GM18498 (cell line): ENCODE measurements around the gene TYMP.

Experiments
- ATAC-seq: cut with Tn5 transposase; IDR thresholded peaks from one replicate; pipeline ENCODE4 v1.9.1; 2021; ENCODE audit warnings: mild to moderate bottlenecking, moderate library complexity; ENCODE audit not compliant: unreplicated experiment

The TYMP gene

DNA sequence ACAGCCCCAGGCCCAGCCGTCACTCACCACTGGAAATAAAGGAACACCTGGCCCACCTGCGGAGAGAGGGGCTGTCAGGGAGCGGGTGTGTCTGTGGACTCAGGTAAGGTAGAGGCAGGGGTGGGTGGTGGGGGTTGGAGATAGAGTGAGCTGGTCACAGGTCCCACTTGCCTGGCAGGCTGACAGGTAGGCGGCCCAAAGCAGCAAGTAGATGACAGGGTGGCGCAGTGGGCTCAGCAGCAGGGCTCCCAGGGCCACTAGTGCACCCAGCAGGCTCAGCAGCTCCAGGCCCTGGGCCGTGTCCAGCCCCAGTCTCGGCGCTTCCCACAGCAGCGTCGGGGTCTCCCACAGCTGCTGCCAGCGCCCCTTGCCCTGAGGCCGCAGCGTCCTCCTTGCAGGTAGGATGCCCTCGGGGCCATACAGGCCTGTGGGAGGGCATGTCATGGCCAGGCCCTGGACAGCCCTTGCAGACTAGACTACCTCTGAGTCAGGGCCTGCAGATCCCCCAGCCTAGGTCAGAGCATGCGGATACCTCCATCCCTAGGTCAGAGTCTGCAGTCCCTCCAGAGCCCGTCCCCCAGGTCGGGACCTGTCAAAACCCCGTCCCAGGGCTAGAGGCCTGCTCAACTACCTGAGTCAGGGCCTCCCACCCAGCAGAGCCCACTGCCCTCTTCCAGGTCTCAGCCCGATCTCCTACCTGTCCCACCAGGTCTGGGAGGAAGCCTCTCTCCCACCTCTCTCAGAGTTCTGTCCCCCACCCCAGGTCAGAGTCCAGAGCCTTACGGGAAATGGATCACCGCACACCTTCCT, 23.0 kb downstream of the TYMP start:
- peak; percentile 9 for ATAC-seq

DNA sequence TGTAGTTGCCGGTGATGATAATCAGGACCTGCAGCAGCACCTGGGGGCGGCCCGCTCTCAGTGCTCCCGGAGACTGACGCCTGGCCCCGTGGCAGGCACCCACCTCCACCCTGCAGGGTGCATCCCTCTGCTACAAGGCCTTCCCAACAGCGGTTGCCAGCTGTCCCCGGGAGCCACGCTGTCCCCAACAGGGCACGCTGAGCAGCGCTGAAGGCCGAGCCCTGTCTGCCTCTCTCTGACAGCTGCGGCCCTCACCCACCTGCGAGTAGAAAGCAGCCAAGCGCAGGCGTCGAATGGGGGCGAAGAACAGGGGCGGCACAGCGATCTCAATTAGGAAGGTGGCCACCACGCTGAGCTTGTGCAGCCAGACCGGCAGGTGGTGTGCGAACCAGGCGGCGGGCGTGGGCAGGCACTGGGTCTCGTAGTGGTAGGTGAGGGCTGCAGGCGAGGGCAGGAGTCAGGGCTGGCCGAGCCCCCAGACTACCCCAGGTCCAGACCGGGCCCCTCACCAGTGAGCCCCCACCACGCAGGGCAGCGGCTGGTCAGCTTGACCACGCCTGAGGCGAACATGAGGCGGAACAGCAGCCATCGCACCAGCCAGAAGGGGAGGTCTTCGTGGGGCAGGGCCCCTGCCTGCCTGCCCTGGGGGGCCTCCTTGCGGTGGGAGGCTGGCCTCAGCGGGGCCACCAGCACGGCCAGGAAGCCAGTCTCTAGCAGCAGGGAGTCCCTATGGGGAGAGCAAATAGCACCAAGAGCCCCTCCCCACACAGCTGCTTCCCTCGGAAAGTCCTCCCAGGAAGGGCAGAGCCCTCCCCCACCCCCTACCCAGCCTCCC, 23.8 kb downstream of the TYMP start:
- ATAC-seq: no peak

DNA sequence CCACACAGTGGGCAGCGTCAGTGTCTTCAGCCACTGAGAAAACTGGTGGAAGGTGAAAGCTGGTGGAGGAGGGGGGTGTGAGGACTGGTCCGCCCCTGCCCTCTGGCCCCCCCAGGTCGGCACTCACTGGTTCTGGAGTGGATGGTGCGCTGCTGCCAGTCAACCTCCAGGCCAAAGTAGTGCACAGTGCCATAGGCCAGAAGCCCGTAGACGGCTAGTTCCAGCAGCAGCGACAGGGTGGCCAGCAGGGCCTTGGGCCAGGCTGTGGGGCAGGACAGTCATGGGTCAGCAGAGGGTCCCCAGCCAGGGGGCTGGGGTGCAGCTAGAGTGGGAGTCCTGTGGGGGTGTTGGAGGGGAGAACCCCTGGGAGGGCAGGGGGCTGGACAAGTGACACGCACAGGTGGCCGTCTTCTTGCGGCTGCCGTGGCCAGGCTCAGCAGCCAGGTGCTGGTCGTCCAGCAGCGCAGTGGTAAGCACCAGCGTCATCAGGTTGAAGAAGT, 24.5 kb downstream of the TYMP start:
- no peak for ATAC-seq

DNA sequence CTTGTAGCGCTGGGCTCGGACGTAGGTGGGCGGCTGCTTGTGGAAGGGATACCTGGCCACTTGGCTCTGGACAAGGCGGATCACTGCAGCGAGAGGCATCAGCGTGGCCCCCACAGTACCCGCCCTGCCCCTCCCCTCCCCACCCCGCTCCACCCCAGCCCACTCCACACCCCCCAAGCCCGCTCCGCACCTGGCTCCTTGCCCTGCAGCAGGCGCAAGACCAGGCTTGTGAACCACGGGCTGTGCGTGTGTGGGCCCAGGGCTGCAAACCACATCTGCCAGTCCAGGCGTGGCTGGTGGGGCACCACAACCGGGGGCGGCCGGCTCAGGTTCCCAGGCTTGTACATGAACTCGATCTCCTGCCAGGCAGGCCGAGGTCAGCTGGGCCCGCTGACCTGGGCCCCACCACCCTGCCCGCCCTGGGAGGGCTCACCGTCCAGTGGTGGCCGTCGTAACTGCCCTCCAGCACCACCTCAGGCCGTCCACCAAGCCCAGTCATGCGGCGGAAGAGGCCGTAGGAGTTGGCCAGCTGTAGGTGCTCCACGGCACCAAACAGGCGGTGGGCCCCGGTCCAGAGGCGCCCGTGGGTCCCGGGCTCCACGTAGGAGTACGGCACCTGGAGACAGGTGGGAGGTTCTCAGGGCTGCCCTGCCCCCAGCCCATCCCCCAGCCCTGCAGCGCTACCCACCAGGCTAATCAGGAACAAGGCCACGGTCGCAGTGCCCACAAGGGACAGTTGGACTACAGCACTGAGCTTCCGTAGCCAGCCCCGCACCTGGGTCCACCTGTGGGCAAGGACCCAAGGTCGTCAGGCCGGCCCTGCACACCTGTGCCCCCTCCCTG, 25.2 kb downstream of the TYMP start:
- no peak for ATAC-seq

DNA sequence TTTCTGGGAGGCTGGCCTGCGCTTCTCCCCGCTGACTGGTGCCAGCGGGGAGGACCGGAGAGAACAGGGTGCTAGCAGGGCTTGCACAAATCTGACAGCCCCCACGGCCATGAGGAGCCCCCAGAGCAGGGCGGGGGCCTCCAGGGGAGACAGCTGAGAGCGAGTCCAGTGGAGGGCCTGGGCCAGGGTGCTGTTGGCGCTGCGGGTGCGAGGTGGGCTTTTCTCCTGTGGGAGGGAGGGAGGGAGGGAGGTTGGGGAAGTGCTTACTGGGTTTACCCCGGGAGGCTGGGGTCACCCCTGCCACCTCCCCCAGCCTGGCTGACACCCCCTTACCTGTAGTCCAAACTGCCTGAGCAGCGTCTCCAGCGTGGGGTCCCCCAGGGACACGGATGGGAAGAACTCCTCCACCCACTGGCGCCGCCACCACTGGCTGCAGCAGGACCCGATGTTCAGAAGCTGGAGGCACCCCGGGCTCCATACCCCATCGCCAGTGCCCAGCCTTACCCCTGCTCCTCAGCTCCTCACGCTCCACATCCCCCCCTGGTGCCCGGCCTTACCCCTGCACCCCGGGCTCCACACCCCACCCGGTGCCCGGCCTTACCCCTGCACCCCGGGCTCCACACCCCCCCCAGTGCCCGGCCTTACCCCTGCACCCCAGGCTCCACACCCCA, 26.2 kb downstream of the TYMP start:
- no peak for ATAC-seq

DNA sequence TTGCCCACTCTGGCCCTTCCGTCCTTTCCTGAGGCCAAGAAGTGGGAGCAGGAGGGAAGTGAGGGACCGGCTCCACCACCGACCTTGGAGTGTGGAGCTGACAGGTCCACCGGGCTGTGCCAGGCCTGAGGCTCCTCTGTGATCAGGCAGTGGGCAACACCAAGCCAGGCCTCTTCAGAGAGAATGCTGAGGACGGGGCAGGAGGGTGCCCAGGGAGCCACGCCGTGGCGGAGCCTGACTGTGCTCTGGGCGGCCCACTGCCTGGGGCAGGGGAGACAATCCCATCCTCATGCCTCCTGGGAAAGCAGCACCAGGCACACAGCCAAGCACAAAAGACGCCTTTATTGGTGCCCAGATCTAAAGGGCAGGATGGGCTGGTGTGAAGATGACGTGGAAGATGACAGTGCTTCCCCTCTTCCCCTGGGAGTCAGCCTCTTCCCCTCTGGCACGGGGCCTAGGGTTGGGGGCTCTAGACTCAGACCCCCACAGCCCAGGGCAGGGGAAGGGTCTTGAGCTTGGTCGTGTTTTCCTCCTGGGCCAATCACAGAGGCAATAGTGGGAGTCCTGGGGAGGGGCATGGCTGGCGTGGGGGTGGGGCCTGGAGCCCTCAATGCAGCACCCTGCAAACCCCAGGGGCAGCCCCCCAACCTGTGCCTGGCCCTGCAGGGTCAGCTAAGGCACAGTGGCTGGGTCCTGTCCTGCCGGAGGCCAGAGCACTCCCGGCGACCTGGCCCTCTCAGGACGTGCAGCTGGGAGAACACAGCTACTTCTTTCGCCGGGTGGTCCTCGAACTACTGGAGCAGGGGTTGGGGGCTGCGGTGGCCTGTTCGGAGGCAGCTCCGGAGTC, 27.0 kb downstream of the TYMP start:
- no peak for ATAC-seq

DNA sequence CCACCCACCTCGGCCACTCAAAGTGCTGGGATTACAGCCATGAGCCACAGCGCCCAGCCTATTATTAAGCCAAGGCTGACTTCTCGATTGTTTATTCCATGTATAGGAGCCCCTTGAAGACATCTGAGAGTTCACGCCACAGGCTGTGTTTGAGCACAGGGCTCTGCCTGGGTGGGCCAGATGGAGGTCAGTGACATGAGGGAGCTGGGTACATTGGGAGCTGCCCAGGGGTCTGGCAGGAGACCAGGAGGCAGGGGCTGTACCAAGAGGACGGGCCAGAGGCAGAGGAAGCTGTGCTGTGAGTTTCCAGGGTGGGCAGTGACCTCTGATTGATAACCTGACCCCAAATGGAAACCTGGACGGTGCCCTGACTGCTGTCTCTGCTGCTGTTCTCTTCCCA, 27.7 kb downstream of the TYMP start:
- no peak for ATAC-seq

DNA sequence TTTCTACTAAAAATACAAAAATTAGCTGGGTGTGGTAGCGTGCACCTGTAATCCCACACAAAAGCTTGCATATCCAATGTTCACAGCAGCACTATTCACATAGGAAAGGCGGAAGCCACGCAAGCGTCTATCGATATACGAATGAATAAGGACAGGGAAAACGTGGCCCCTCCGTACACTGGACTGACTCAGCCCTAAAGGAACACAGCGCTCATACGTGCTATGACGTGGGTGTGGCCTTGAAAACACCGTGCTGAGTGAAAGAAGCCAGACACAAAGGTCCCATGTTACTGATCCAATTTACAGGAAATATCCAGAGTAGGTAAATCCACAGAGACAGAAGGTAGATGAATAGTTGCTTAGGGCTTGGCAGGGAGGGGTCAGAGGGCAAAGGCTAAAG, 29.4 kb downstream of the TYMP start:
- ATAC-seq: no peak

DNA sequence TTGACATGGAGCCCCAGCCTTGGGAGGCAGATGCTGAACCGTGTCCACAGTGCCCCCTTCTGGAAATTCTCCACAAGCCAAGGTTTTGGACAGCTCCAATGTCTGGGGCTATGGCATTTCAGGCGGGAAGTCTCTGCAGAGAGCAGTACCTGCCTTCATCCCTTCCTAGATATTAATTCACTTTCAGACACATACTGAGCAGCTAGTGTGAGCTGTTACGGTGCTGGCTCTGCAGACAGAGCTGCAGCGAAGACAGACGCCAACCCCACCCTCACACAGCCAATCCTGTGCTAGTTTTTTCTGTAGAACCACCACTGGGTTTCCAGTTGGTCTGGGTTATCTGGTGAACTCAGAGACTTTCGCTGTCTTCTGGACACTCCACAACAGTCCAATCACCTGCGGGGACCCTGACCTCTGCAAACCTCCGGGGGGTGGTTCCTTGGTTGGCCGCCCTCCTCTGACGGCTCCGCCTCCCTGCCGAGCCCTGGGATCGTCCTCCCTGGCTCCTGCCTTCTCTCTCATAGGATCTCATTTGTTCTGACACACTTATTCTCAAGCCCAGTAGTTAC, 31.4 kb downstream of the TYMP start:
- no peak for ATAC-seq

DNA sequence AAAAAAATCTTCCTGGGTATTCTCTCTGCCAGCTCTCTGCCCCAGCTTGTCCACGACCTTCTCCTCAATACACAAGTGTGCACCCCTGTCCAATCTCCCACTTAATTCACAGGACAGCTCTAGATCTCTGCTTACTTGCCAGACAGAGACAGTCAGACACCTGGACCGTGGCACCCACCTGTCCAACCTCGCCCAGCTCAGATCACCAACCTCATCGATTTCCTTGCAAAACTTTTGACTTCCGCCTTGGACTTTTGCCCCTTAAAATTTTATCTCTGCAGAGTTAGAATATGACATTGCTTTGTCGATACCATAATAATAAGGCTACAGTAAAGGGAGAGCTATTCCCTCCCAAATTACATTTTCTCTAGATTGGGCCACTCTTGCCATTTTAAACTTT, 32.7 kb downstream of the TYMP start:
- ATAC-seq: no peak

DNA sequence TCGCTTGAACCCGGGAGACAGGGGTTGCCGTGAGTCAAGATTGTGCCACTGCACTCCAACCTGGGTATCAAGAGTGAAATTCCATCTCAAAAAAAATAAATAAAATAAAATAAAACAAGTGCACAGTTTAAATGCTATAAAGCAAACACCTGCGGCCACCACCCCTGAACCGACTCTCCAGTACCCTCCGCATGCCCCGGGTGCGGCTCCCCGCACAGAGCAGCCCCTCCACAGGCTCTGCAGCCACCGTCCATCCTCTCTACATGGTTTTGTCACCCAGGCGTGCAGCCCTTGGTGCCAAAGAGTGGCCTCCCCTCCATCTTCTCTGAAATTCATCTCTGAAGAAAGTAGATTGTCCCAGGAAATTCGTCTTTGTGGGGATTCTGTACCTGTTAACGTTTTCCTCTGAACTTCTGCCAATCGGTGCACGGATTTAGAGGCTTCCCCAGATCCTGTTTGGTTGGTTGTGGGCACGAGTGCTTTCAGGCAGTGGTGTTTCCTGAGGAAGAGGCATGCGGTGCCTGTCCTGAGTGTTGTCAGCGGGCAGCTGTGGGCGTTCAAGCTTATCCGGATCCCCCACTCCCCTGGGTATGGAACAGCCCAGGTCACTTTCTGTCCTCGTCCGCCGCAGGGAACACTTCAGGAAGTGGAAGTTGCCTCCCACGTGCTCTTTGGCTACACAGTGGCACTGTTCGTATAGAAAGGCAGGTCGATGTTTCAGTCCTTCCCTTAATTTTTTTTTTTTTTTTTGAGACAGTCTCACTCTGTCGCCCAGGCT, 39.1 kb downstream of the TYMP start:
- ATAC-seq: no peak

DNA sequence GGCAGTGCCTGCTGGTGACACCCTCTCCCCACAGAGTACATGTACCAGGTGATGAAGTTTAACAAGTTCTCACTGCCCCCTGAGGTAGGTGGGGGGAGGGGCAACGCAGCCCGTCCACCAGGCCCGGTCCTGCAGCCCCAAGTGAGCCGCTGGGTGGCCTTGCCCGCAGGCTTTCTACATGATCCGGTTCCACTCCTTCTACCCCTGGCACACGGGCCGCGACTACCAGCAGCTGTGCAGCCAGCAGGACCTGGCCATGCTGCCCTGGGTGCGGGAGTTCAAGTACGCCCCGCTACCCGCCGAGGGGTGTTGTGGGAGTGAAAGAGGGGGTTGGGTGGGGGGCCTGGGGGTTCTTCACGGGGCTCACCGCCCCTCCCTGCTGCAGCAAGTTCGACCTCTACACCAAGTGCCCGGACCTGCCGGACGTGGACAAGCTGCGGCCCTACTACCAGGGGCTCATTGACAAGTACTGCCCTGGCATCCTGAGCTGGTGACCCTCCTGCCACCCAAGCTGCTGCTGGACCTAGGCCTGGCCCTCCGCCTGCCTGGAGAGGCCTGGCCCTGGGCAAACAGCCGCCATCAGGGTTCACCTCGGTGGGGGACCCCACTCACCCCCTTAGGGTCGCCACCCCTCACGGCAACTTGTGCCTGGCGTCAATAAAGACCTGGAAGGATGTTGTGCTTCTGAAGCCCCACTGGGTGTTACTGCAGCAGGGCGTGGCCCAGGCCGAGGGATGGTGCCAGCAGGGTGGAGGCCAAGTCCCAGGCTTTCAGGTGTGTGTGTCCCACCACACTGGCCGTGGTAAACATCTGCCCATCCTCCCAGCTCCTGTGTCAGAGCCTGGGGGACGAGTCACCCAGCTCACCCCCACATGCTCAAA, 40.2 kb downstream of the TYMP start:
- no peak for ATAC-seq

DNA sequence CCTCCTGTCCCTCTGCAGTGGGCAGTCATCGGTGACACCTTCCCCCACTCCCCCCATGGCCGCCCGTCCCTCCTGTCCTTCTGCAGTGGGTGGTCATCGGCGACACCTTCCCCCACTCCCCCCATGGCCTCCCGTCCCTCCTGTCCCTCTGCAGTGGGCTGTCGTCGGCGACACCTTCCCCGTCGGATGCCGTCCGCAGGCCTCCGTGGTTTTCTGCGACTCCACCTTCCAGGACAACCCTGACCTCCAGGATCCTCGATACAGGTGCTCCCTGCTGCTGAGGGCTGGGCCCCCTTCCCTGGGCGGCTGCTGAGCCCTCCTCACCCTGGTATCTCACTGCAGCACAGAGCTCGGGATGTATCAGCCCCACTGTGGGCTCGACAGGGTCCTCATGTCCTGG, 40.9 kb downstream of the TYMP start:
- ATAC-seq: no peak

DNA sequence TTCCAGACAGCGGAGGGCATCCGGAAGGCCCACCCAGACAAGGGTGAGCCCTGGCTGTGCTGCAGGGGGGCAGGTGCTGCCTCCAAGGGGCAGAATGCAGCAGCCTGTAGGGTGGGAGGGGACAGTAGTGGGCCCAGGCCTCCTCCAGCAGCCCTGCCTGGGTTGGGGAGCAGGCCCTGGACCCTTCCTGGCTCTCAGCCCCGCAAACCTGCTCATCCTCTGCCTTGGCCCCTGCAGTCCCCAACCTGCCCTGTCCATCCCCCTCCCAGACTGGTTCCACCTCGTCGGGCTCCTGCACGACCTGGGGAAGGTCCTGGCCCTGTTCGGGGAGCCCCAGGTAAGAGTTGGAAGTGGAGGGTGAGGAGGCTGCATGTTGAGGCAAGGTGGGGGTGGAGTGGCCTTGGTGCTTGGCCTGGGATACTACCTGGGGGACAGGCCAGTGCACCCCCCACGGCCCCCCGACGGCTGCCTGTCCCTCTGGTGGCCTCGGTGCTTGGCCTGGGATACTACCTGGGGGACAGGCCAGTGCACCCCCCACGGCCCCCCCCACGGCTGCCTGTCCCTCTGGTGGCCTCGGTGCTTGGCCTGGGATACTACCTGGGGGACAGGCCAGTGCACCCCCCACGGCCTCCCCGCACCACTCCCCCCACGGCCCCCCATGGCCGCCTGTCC, 41.7 kb downstream of the TYMP start:
- no peak for ATAC-seq

DNA sequence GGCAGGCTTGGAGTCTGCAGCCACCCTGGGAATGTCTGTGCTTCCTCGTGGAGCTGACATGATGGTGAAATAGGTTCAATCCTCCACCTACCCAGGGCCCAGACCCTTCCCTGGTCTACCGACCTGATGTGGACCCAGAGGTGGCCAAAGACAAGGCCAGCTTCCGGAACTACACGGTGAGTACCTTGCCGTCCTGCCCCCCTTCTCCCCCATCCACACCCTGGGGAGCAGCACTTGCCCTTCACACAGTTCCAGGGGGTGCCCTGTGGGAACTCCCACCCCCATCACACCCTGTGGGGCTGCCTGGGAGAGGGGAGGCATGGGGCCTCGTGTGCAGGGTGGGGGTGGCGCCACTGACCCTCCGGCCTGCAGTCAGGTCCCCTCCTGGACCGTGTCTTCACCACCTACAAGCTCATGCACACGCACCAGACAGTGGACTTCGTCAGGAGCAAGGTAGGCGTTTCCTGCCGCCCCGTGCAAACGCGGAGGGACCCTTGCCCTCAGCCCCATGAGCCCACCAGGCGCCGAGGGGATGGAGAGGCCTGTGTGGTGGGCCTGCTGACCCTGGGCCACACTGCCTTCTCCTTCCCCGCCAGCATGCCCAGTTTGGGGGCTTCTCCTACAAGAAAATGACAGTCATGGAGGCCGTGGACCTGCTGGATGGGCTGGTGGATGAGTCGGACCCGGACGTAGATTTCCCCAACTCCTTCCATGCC, 42.4 kb downstream of the TYMP start:
- ATAC-seq: no peak

DNA sequence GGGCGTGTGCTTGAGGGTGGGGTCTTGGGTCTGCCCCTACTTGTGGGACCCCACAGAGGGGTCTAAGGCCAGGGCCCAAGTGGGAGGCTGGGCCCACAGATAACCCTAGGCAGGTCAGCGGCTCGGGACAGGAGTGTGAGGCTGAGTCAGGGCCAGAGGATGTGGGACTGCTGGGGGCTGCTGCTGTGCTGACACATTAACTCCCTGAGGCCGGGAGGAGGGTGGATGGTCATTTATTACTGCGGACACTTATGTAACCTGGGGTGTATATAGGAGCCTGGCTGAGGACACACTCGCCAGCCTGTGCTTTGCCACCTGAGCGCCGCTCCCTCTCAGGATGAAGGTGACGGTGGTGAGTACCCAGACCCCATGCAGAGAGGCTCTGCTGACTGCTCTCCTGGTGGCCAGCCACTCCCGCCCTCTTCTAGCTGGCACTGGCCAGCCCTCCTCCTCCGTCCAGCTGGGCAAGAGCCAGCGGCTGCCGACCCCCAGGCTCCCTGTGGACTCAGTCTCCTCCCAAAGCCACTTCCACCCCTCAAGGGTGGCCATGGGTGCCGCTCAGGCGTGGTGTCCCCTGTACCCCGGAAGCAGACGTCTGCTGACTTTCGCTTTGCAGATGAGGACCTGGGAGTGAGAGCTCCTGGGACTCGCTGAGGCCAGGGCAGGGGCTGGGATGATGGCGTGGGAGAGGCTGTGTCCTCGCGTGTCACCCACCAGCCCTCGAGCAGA, 43.1 kb downstream of the TYMP start, which contains the start of gene MIOX:
Gene MIOX (plus strand): TSS at position 299 of the 729 bp plus-strand sequence. CDS start 39 bp downstream, at position 338.
- no peak for ATAC-seq
